SIG-M5 (cell line): ENCODE results near the gene SLC6A5.

Experiments used
- DNase-seq: peaks from one replicate; lab custom pipeline; 2025; lab: John Stamatoyannopoulos, UW

The SLC6A5 gene

GRCh38 chr11:20596205-20597153 is 2.9 kb upstream of the SLC6A5 start:
- no peak for DNase-seq

GRCh38 chr11:20597154-20597679 is 2.2 kb upstream of the SLC6A5 start:
- DNase-seq: no peak

- DNase-seq: no peak
Measured at GRCh38 chr11:20597680-20598484, 1.5 kb upstream of the SLC6A5 start.

GRCh38 chr11:20598492-20598891 is 916 bp upstream of the SLC6A5 start:
- DNase-seq: no peak

GRCh38 chr11:20600020-20600346 is 575 bp downstream of the SLC6A5 start:
- no peak for DNase-seq

GRCh38 chr11:20600551-20600950 is 1.1 kb downstream of the SLC6A5 start:
- DNase-seq: no peak

GRCh38 chr11:20601221-20601914 is 2.0 kb downstream of the SLC6A5 start:
- no peak for DNase-seq

- DNase-seq: no peak
Measured at GRCh38 chr11:20604295-20604803, 4.9 kb downstream of the SLC6A5 start.

- no peak for DNase-seq
Measured at GRCh38 chr11:20604864-20605601, 5.6 kb downstream of the SLC6A5 start.

- DNase-seq: no peak
Measured at GRCh38 chr11:20605602-20606091, 6.2 kb downstream of the SLC6A5 start.

GRCh38 chr11:20608934-20609333 is 9.5 kb downstream of the SLC6A5 start:
- no peak for DNase-seq

- no peak for DNase-seq
Measured at GRCh38 chr11:20609727-20610707, 10.6 kb downstream of the SLC6A5 start.

- DNase-seq: no peak
Measured at GRCh38 chr11:20610825-20611224, 11.4 kb downstream of the SLC6A5 start.

GRCh38 chr11:20611445-20611844 is 12.0 kb downstream of the SLC6A5 start:
- no peak for DNase-seq

GRCh38 chr11:20611892-20612291 is 12.5 kb downstream of the SLC6A5 start:
- no peak for DNase-seq

- DNase-seq: no peak
Measured at GRCh38 chr11:20612416-20612815, 13.0 kb downstream of the SLC6A5 start.

GRCh38 chr11:20616920-20617319 is 17.5 kb downstream of the SLC6A5 start:
- DNase-seq: no peak

- DNase-seq: no peak
Measured at GRCh38 chr11:20617346-20618005, 18.1 kb downstream of the SLC6A5 start.

- no peak for DNase-seq
Measured at GRCh38 chr11:20618083-20618482, 18.7 kb downstream of the SLC6A5 start.
